K562 (cell line): ENCODE measurements around the gene AMN1. TPM values are rescaled to one million over a fixed set of nuclear protein-coding genes. Genes with fewer than 3 reads are reported as not detected.

ENCODE experiments used
- CREB5 ChIP-seq: fragments of 250-450 bp; sonication (Bioruptor Pico); IDR thresholded peaks from 2 replicates; pipeline ENCODE4 v1.5.0; 2020; ENCODE audit warnings: mild to moderate bottlenecking
- E2F3 ChIP-seq: fragments of 250-450 bp; sonication (Bioruptor Pico); IDR thresholded peaks from 2 replicates; pipeline ENCODE4 v1.4.0; 2020; ENCODE audit warnings: mild to moderate bottlenecking
- KHSRP ChIP-seq: fragments of 450-650 bp; IDR thresholded peaks from 2 replicates; pipeline ENCODE4 v1.6.1; 2017
- MAZ ChIP-seq, 2 experiments: fragments of 450-650 bp in 1 of 2; sonication (generic) in 1 of 2; formaldehyde crosslinking; IDR thresholded peaks in 1 of 2; conservative IDR thresholded peaks in 1 of 2; 2 replicates each; pipeline versions ENCODE4 v1.4.0 to v1.5.0; 2020; ENCODE audit warnings: mild to moderate bottlenecking in 1 of 2, missing genetic modification reagents in 1 of 2
- MGA ChIP-seq: fragments of 450-650 bp; IDR thresholded peaks from 2 replicates; pipeline ENCODE4 v1.6.1; 2016; ENCODE audit warnings: mild to moderate bottlenecking, moderate library complexity
- PURB ChIP-seq: sonication (generic); formaldehyde crosslinking; IDR thresholded peaks from 2 replicates; pipeline ENCODE4 v1.9.0; 2021; ENCODE audit warnings: low read depth, mild to moderate bottlenecking, missing genetic modification reagents
- SP2 ChIP-seq: IDR thresholded peaks from 2 replicates; pipeline ENCODE4 v1.6.1; 2011; ENCODE audit warnings: mild to moderate bottlenecking, low read depth, low read length, moderate library complexity; ENCODE audit not compliant: poor library complexity, severe bottlenecking; ENCODE audit errors: extremely low read depth
- TAF7 ChIP-seq: fragments of 450-650 bp; IDR thresholded peaks from 2 replicates; pipeline ENCODE4 v1.6.1; 2016; ENCODE audit warnings: missing genetic modification characterization, missing compliant biosample characterization
- TAF9B ChIP-seq: fragments of 450-650 bp; IDR thresholded peaks from 2 replicates; pipeline ENCODE4 v1.6.1; 2018; ENCODE audit warnings: mild to moderate bottlenecking; ENCODE audit not compliant: partially characterized antibody
- ZBTB17 ChIP-seq: fragments of 450-650 bp; formaldehyde crosslinking; IDR thresholded peaks from 2 replicates; pipeline ENCODE4 v1.4.0; 2020; ENCODE audit warnings: mild to moderate bottlenecking
- ZNF445 ChIP-seq: fragments of 250-450 bp; sonication (Bioruptor Pico); IDR thresholded peaks from 2 replicates; pipeline ENCODE4 v1.4.0; 2020; ENCODE audit warnings: low read depth, mild to moderate bottlenecking, moderate library complexity
- ZNF780A ChIP-seq: fragments of 250-450 bp; sonication (Bioruptor Pico); IDR thresholded peaks from 2 replicates; pipeline ENCODE4 v1.5.0; 2021; ENCODE audit warnings: mild to moderate bottlenecking
- polyA plus RNA-seq, 8 experiments: library from polyadenylated mRNA; depleted of rRNA in 4 of 8; stranded (reverse) in 5 of 8; unstranded in 3 of 8; fragments of >200 nt; fragmentation: Nextera tagmentation in 2 of 8; fragmentation: Illumina TruSeq in 1 of 8; extraction: Ambion mirVana in 2 of 8; extraction: Trizol in 1 of 8; gene quantifications; 2 replicates each; pipeline versions ENCODE4 v1.2.1 to v1.2.3, GENCODE V29; 2011 to 2014; ENCODE audit warnings: inconsistent platforms in 1 of 8, missing spikeins in 1 of 8
- total RNA-seq, 7 experiments: library from RNA; depleted of rRNA in 6 of 7; stranded (reverse); fragments of >200 nt in 6 of 7; fragmentation: Illumina TruSeq in 2 of 7; extraction: Trizol in 2 of 7; gene quantifications; 2 replicates each; pipeline versions ENCODE4 v1.2.1 to v1.2.3, GENCODE V29; 2011 to 2021; ENCODE audit warnings: low replicate concordance in 1 of 7
- TF ChIP-seq, protein P1 (sequence below): fragments of 250-450 bp; sonication (Bioruptor Pico); IDR thresholded peaks from 2 replicates; pipeline ENCODE4 v1.8.0; 2021; ENCODE audit warnings: moderate library complexity, mild to moderate bottlenecking, inconsistent platforms

Gene AMN1
- total and polyA plus RNA-seq, 9 of the 15 experiments (the other 6 are each of a cell fraction or from before 2014, with no cell fraction given): 5.2 to 27.6 (median 13.0) TPM

- TF ChIP-seq MGA (peak; percentile 63; the same call in 1 of the 2 replicates), E2F3 (CRISPR knock-in tag) (no peak), TAF7 (peak; percentile 71), ZBTB17 (0 out of 2 replicates have a peak, but pooled peaks have one; percentile 18), TAF9B (peak; percentile 88), CREB5 (CRISPR knock-in tag) (no peak), PURB (no peak), KHSRP (peak; percentile 48; the same call in 1 of the 2 replicates), ZNF780A (no peak), MAZ (CRISPR knock-in tag; conservative IDR thresholded peaks at IDR 0.05 in 1 of 2, IDR thresholded peaks at IDR 0.05 in 1 of 2) (peak in 1 of 2 experiments; percentile 65; a peak in 2 of 4 replicates), SP2 (no peak), ZNF445 (CRISPR knock-in tag) (no peak)
- TF ChIP-seq, protein P1, sequence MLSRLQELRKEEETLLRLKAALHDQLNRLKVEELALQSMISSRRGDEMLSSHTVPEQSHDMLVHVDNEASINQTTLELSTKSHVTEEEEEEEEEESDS (CRISPR knock-in tag): no peak
Measured at GRCh38 chr12:31715283-31715825, 13.5 kb downstream of the AMN1 start (continued).
